ENCODE measurements around the gene RGS6. TPM values are rescaled to one million over a fixed set of nuclear protein-coding genes. Genes with fewer than 3 reads are reported as not detected.
A peak's percentile ranks its signal among the peaks of the same experiment; 100 is the strongest.
"Not testable (repeated sequence)": the region's sequence is repeated elsewhere in the genome, so short reads cannot be mapped to it uniquely, and the experiment has no call there.

The RGS6 gene
- total and polyA plus RNA-seq, 2 of the 4 experiments (the other 2 are of a cell fraction) = not detected

DNA sequence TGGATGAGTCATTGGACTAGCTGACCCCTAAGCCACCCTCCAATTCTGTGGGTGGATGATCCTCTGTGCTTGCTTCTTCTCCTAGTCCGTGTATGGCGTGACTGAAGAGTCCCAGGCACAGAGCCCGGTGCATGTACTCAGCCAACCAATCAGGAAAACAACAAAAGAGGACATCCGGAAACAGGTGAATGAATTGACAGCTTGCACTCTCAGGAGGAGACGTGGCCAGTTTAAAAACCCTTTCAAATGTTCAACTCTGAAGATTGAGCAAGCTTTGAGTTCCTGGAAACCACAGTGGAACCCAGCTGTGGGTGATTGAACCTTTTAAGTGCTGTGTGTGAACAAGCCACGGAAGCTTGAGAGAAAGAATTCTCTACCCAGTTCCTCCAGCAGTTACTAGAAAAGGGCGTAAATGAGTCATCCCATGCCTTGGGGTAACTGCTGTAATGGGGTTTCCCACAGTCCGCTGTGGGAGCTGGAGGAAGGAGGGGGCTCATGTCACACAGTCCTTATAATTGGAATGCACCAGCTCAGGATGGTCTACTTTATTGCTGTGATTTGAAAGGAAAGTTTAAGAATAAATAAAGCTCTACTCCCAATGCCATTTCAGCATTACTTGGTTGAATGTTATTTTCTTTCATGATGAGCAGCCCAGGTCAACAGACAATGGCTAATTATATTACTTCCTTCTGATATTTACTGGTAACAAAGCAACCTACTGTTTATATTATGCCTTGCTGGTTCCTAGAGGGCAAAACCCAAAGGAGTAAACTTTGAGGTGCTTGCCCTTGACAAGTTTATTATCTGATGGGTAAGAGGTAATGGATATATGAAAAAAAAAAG, 544.6 kb downstream of the RGS6 start:
- no peak overlapping the region for H2AK5ac ChIP-seq (ENCODE audit: low read depth, low read length)
- H2BK15ac ChIP-seq (ENCODE audit: low read depth, low read length) = no peak overlapping the region
- H3K4me2 ChIP-seq (ENCODE audit: low read depth, low read length) = no peak overlapping the region
- no peaks in the 10 kb centered on the region for H3K9me1 ChIP-seq (ENCODE audit: insufficient read depth, low read length)
- ChIA-PET POLR2A (ENCODE audit: unreplicated experiment) (no interaction called here), CTCF (no interaction called here)
- no peaks in the 10 kb centered on the region; the same call in 1 of the 2 replicates for H3K4me1 ChIP-seq (ENCODE audit: control insufficient read depth, insufficient read depth, low read length)
- intact Hi-C loops (cut with micrococcal nuclease) = no loop called here
- no peak overlapping the region for H2AK9ac ChIP-seq (replicated peaks; ENCODE audit: low read depth, low read length, poor library complexity)
- dilution Hi-C loops (cut with HindIII; ENCODE audit: low sequenced_read_pairs, unreplicated experiment) = no loop called here
- TF ChIP-seq, protein P1, sequence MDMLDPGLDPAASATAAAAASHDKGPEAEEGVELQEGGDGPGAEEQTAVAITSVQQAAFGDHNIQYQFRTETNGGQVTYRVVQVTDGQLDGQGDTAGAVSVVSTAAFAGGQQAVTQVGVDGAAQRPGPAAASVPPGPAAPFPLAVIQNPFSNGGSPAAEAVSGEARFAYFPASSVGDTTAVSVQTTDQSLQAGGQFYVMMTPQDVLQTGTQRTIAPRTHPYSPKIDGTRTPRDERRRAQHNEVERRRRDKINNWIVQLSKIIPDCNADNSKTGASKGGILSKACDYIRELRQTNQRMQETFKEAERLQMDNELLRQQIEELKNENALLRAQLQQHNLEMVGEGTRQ (IDR thresholded peaks at IDR 0.05; ENCODE audit: low read depth, low read length) = no peak
- TF ChIP-seq MAZ (IDR thresholded peaks at IDR 0.05; ENCODE audit: borderline replicate concordance, low read depth, low read length) = no peak
- no peak overlapping the region for H4K8ac ChIP-seq (ENCODE audit: low read depth in 2 of 2, low read length in 2 of 2)
- in situ Hi-C loops (cut with MboI; ENCODE audit: low sequenced_read_pairs) = no loop called here
- H3K27me3 ChIP-seq (ENCODE audit: control insufficient read depth, insufficient read depth, low read length) = peaks cover 38% of the 10 kb centered on the region
- no peak overlapping the region for H2BK20ac ChIP-seq (ENCODE audit: low read depth, low read length)
- no peaks in the 10 kb centered on the region for H3K9me3 ChIP-seq (ENCODE audit: control insufficient read depth, insufficient read depth, low read length)
- H2BK120ac ChIP-seq (ENCODE audit: low read depth, low read length) = no peak overlapping the region
- no peak overlapping the region for H2AFZ ChIP-seq (replicated peaks; ENCODE audit: low read length, poor library complexity)
- no peak overlapping the region for H3K4me3 ChIP-seq (ENCODE audit: insufficient read depth, low read depth, low read length)
- H4K91ac ChIP-seq (ENCODE audit: insufficient read depth, low read depth, low read length) = no peak overlapping the region
- H2BK5ac ChIP-seq (ENCODE audit: low read depth, low read length, poor library complexity, severe bottlenecking) = no peak overlapping the region
- H3K23ac ChIP-seq (ENCODE audit: low read depth, low read length) = no peak overlapping the region
- H3K14ac ChIP-seq (replicated peaks; ENCODE audit: low read depth, low read length) = no peak overlapping the region
- BruUV-seq (replicated peaks) = no TSS peak
- H4K5ac ChIP-seq (ENCODE audit: low read depth, low read length) = no peak overlapping the region
- no peak overlapping the region for H3K56ac ChIP-seq (ENCODE audit: extremely low read depth, insufficient read depth, low read length)
- ATAC-seq (ENCODE audit: low read depth) (peak; percentile 61), DNase-seq (peak; percentile 53)
- no peaks in the 10 kb centered on the region for H3K36me3 ChIP-seq (ENCODE audit: control insufficient read depth, insufficient read depth, low read length)
- no peaks in the 10 kb centered on the region for H4K20me1 ChIP-seq (ENCODE audit: insufficient read depth, low read length)
- no peaks in the 10 kb centered on the region for H3K79me1 ChIP-seq (ENCODE audit: low read depth in 1 of 2, low read length in 2 of 2)
- no peak overlapping the region for H3K4ac ChIP-seq (ENCODE audit: low read depth, low read length)
- no peak overlapping the region for H3K18ac ChIP-seq (ENCODE audit: low read depth, low read length)
- H3K9ac ChIP-seq (ENCODE audit: low read depth, low read length) = no peak overlapping the region
- WGBS, 2 experiments (ENCODE audit: extremely low coverage in 2 of 2, insufficient read length in 1 of 2) = 56% methylated on average over 5 of the region's 8 CpGs; no CpG with 5 or more reads in 1 of the 2 experiments
- H3K27ac ChIP-seq (ENCODE audit: insufficient read depth, low read length) = no peak overlapping the region

DNA sequence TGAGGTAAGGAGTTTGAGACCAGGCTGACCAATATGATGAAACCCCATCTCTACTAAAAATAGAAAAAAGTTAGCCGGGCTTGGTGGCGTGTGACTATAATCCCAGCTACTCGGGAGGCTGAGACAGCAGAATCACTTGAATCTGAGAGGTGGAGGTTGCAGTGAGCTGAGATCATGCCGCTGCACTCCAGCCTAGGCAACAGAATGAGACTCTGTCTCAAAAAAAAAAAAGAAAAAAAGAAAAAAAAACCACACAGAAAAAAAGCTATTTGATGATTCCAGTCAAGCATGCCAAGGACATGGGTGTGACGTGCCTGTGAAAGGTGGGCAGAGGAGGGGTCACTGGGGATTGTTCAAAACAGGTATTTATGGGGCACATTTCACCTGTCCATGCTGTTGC, 545.3 kb downstream of the RGS6 start:
- H2BK120ac ChIP-seq (ENCODE audit: low read depth, low read length); dilution Hi-C loops (cut with HindIII; ENCODE audit: low sequenced_read_pairs, unreplicated experiment); in situ Hi-C loops (cut with MboI; ENCODE audit: low sequenced_read_pairs); H3K27ac ChIP-seq (ENCODE audit: insufficient read depth, low read length); H3K9me1 ChIP-seq (ENCODE audit: insufficient read depth, low read length); H3K36me3 ChIP-seq (ENCODE audit: control insufficient read depth, insufficient read depth, low read length); H4K8ac ChIP-seq (ENCODE audit: low read depth in 2 of 2, low read length in 2 of 2); ATAC-seq (ENCODE audit: low read depth); H2BK5ac ChIP-seq (ENCODE audit: low read depth, low read length, poor library complexity, severe bottlenecking); H3K14ac ChIP-seq (replicated peaks; ENCODE audit: low read depth, low read length); H3K79me1 ChIP-seq (ENCODE audit: low read depth in 1 of 2, low read length in 2 of 2); H3K9ac ChIP-seq (ENCODE audit: low read depth, low read length); H3K9me3 ChIP-seq (ENCODE audit: control insufficient read depth, insufficient read depth, low read length); intact Hi-C loops (cut with micrococcal nuclease); H2AK9ac ChIP-seq (replicated peaks; ENCODE audit: low read depth, low read length, poor library complexity); CTCF ChIA-PET; H2BK15ac ChIP-seq (ENCODE audit: low read depth, low read length); POLR2A ChIA-PET (ENCODE audit: unreplicated experiment); H3K18ac ChIP-seq (ENCODE audit: low read depth, low read length); H3K4ac ChIP-seq (ENCODE audit: low read depth, low read length); H4K20me1 ChIP-seq (ENCODE audit: insufficient read depth, low read length); H4K91ac ChIP-seq (ENCODE audit: insufficient read depth, low read depth, low read length); H3K4me2 ChIP-seq (ENCODE audit: low read depth, low read length); H2AK5ac ChIP-seq (ENCODE audit: low read depth, low read length); H3K56ac ChIP-seq (ENCODE audit: extremely low read depth, insufficient read depth, low read length); H2AFZ ChIP-seq (replicated peaks; ENCODE audit: low read length, poor library complexity); H3K4me3 ChIP-seq (ENCODE audit: insufficient read depth, low read depth, low read length); H3K23ac ChIP-seq (ENCODE audit: low read depth, low read length); H4K5ac ChIP-seq (ENCODE audit: low read depth, low read length); H3K4me1 ChIP-seq (ENCODE audit: control insufficient read depth, insufficient read depth, low read length); H2BK20ac ChIP-seq (ENCODE audit: low read depth, low read length); BruUV-seq (replicated peaks); DNase-seq: not testable (repeated sequence)
- peaks cover 41% of the 10 kb centered on the region for H3K27me3 ChIP-seq (ENCODE audit: control insufficient read depth, insufficient read depth, low read length)
- no CpG with 5 or more reads among the region's 5 CpGs for WGBS, 2 experiments (ENCODE audit: extremely low coverage in 2 of 2, insufficient read length in 1 of 2)
